ENCODE measurements around the gene BRD1.

Gene BRD1

DNA sequence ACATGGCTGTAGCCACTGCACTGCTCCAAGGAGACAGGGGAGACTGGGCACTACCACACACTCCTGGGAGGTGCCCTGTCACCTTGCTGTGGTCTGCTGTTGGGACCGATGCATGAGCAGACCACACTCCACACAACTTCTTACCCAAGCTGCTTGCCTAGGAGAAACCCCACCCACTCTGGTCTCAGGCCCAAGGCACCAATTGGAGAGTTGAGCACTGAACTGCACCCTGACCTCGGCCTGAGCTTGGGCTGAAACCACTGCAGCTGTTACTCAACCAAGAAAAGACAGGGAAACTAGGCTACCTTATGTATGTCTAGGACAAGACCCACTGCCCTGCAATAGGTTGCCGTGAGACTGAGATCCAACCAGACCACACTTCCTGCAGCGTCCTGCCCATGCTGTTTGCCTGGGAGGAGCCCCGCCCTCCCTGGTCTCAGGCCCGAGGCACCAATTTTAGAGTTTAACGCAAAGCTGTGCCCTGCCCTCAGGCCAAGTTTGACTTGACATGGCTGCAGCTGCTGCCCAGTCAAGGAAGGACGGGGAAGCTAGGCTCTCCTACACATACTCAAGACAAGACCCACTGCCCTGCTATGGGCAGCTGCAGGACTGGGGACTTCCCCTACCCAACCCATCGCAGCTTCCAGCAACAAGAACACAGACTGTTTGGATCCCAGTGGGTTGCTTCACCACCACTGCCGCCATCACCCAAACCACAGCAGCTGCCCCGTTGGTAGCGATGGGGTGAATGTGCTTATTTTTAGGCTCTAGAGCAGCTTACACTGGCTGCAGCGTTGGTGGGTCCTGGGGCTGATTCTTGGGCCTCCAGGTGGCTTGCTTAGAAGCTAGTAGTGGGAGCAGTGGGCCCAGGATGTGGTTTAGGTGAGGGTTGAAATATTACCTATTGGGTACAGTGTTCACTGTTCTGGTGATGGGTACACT is 66.8 kb downstream of the BRD1 start:
- TF ChIP-seq, protein P1, sequence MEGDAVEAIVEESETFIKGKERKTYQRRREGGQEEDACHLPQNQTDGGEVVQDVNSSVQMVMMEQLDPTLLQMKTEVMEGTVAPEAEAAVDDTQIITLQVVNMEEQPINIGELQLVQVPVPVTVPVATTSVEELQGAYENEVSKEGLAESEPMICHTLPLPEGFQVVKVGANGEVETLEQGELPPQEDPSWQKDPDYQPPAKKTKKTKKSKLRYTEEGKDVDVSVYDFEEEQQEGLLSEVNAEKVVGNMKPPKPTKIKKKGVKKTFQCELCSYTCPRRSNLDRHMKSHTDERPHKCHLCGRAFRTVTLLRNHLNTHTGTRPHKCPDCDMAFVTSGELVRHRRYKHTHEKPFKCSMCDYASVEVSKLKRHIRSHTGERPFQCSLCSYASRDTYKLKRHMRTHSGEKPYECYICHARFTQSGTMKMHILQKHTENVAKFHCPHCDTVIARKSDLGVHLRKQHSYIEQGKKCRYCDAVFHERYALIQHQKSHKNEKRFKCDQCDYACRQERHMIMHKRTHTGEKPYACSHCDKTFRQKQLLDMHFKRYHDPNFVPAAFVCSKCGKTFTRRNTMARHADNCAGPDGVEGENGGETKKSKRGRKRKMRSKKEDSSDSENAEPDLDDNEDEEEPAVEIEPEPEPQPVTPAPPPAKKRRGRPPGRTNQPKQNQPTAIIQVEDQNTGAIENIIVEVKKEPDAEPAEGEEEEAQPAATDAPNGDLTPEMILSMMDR (IDR thresholded peaks at IDR 0.05; ENCODE audit: insufficient read depth, low read length, poor library complexity, severe bottlenecking), result no peak
- H3K4me3 ChIP-seq (replicated peaks; ENCODE audit: low read depth, low read length), result no peak overlapping the region

DNA sequence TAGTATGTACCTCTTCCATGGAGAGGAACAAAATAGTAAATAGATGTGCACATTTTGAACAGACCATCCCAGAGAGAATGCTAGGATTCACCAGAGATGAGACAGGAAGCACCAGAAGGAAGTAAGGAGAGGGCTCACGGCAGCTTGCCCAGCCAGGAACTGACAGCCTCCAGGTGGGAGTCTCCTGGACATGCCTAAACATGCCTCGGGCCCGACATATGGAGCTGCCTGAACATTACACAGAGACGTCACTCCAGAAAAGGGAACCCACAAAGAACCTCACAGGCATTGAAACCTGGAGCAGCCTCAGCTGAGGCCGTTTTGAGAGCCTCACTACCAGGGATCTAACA is 67.4 kb downstream of the BRD1 start:
- TF ChIP-seq, protein P1 (IDR thresholded peaks at IDR 0.05; ENCODE audit: insufficient read depth, low read length, poor library complexity, severe bottlenecking), result no peak
- H3K27me3 ChIP-seq (replicated peaks; ENCODE audit: control insufficient read depth, insufficient read depth, low read length), result no peaks in the 10 kb centered on the region
- DNase-seq (ENCODE audit: extremely low read depth, insufficient read length), result no peak
- H3K36me3 ChIP-seq (ENCODE audit: control insufficient read depth, insufficient read depth, low read length), result no peaks in the 10 kb centered on the region
- no peak overlapping the region for H3K4me3 ChIP-seq (replicated peaks; ENCODE audit: low read depth, low read length)

More for the DNA sequence above, 66.8 kb downstream of the BRD1 start:
- H3K27me3 ChIP-seq (replicated peaks; ENCODE audit: control insufficient read depth, insufficient read depth, low read length), result no peaks in the 10 kb centered on the region
- H3K36me3 ChIP-seq (ENCODE audit: control insufficient read depth, insufficient read depth, low read length), result no peaks in the 10 kb centered on the region
- DNase-seq (ENCODE audit: extremely low read depth, insufficient read length), result peak; percentile 61

DNA sequence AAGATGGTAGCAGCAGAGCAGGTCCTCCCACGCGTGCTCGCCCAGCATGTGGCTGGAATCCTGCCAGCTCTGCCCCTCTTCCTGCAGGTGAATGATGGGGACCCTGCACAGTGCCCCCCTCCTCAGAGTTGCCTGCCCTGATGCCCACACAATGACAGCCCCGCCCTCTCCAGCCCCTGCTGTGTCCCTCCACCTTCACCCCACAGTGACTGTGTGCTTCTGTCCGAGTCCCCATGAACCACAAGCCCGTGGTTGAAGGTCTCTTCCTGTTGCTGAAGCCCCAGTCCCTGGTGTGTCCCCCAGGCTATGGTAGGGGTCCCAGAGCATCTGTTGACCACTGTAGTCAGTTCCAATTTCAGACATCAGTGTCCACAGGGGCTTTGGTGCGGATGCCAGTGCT is 71.0 kb downstream of the BRD1 start:
- H3K27me3 ChIP-seq (replicated peaks; ENCODE audit: control insufficient read depth, insufficient read depth, low read length), result no peaks in the 10 kb centered on the region
- DNase-seq (ENCODE audit: extremely low read depth, insufficient read length), result no peak
- TF ChIP-seq, protein P1 (IDR thresholded peaks at IDR 0.05; ENCODE audit: insufficient read depth, low read length, poor library complexity, severe bottlenecking), result no peak
- H3K4me3 ChIP-seq (replicated peaks; ENCODE audit: low read depth, low read length), result no peak overlapping the region
- H3K36me3 ChIP-seq (ENCODE audit: control insufficient read depth, insufficient read depth, low read length), result no peaks in the 10 kb centered on the region

DNA sequence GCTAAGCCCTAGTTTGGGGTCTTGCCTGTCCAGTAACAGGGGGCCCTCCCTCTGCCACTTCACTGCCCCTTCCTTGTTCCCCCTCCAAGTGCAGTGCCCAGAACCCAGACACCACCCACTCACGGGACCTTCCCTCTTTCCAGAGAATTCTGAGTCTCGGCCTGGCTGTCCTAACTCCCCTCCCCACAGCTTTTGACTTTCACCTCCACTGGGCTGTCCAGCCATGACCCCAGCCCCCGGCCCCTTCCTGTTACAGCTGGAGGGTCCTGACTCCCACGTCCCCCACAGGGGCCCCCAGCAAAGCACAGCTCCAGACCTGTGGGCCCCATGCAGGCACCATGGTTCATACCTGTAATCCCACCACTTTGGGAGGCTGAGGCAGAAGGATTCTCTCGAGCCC is 71.5 kb downstream of the BRD1 start:
- TF ChIP-seq, protein P1 (IDR thresholded peaks at IDR 0.05; ENCODE audit: insufficient read depth, low read length, poor library complexity, severe bottlenecking), result no peak
- no peak overlapping the region for H3K4me3 ChIP-seq (replicated peaks; ENCODE audit: low read depth, low read length)
- no peaks in the 10 kb centered on the region for H3K36me3 ChIP-seq (ENCODE audit: control insufficient read depth, insufficient read depth, low read length)
- no peaks in the 10 kb centered on the region for H3K27me3 ChIP-seq (replicated peaks; ENCODE audit: control insufficient read depth, insufficient read depth, low read length)
- no peak for DNase-seq (ENCODE audit: extremely low read depth, insufficient read length)

DNA sequence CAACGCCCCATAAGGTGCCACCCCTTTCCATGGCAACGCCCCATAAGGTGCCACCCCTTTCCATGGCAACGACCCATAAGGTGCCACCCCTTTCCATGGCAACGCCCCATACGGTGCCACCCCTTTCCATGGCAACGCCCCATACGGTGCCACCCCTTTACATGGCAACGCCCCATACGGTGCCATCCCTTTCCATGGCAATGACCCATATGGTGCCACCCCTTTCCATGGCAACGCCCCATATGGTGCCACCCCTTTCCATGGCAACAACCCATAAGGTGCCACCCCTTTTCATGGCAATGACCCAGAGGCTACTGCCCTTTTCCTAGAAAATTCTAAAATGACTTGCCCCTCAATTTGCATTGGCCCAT is 72.1 kb downstream of the BRD1 start:
- TF ChIP-seq, protein P1 (IDR thresholded peaks at IDR 0.05; ENCODE audit: insufficient read depth, low read length, poor library complexity, severe bottlenecking), result no peak
- no peak overlapping the region for H3K4me3 ChIP-seq (replicated peaks; ENCODE audit: low read depth, low read length)
- no peak for DNase-seq (ENCODE audit: extremely low read depth, insufficient read length)
- no peaks in the 10 kb centered on the region for H3K27me3 ChIP-seq (replicated peaks; ENCODE audit: control insufficient read depth, insufficient read depth, low read length)
- H3K36me3 ChIP-seq (ENCODE audit: control insufficient read depth, insufficient read depth, low read length), result no peaks in the 10 kb centered on the region
